ENCODE results near the gene NRG2.

NRG2 gene

DNA sequence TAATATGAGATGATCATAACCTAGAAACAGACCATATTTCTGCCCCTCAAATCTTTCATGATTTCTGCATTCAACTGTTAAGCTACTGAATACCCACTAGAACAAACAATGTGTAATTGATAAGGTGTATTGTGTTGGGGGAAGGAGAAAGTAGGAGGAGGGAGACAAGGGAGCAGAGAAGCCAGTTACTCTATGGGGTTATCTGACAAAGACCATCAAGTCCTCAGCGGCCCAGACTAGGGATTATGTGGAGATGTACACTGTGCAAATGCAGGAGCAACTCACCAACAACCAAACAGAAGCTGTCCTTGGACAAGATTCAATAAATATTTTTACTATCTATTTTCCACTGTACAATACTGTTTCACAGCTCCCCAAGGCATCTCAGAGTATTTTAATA, 2.7 kb downstream of the NRG2 start:
- no peak for DNase-seq (ENCODE audit: low read depth)

DNA sequence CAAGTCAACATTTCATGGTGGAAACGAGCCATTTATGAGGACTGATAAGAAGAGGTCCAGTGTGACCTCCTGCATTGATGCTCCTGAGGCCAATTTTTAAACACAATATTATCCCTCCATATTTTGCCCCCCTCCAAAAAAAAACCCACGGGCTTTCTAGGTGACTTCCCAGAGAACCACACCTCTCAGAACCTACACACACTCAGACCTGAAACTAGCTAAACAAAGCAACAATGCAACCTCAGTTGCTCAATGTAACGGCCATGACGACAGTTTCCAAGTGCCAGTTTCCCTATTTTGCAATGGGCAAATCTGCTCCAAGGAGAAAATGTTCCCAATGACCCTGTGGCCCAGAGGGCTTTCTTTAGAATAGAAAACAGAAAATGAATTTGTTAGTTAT, 3.5 kb downstream of the NRG2 start:
- no peak for DNase-seq (ENCODE audit: low read depth)

DNA sequence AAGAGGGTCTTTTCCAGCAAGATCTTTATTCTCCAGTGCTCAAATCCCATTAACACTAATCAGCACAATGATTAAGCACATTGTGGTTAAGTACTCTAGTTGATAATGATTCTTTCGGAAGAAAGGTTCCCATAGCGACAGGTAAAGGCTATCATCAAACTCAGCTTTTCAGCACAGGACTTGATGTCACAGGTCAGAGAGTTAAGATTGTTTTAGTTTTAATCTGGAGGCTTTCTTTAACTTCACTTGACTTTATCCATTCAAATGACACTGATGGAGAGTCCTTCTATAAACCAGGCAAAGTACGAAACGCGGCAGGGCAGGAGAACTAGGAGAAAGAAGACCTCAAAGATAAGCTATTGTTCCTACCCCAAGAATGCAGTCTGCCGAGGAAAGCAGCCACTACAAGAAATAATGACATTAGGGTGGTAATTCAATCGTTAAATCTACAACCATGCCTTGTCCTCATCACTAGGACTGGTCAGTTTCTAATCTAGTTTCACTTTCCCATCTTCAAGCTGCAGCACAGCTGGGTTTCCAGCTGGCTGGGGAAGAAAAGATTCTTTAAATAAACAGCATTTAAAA, 4.6 kb downstream of the NRG2 start:
- DNase-seq (ENCODE audit: low read depth): no peak

DNA sequence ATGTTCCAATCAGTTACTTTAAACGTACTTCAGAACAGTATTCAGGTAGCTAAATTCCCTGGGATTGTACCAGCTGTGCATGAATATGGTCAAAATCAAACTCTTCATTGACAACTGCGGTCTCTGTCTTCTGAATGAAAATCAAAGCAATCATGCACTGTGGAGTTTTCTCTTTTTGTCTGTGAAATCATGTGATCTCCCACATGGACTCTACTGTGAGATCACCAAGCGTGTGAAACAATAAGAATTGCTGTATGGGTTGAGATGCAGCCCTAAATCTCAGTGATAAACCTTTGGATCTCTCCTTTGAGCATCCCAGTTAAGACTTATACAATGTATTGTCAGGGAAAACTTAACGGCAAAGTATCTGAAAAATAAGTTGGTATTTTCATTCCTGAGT, 6.1 kb downstream of the NRG2 start:
- no peak for DNase-seq (ENCODE audit: low read depth)

DNA sequence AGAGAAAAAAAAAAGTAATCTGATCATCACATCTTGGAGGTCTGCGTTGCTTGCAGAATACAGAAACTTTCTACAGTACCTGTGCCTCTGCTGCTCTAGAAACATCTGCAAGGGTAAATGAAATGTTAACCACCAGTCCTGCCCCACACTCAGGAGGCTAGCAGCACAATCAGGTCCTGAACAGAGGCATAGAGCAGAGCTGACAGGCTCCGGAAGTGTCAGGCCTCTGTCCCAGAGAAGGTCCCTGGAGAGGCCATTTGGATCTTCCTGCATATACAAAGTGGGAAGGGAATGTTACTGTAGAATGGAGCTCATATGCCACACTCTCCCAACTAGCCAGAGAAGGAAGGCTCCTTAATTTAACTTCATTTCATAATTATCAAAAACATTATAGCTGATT, 7.2 kb downstream of the NRG2 start:
- DNase-seq (ENCODE audit: low read depth): no peak

DNA sequence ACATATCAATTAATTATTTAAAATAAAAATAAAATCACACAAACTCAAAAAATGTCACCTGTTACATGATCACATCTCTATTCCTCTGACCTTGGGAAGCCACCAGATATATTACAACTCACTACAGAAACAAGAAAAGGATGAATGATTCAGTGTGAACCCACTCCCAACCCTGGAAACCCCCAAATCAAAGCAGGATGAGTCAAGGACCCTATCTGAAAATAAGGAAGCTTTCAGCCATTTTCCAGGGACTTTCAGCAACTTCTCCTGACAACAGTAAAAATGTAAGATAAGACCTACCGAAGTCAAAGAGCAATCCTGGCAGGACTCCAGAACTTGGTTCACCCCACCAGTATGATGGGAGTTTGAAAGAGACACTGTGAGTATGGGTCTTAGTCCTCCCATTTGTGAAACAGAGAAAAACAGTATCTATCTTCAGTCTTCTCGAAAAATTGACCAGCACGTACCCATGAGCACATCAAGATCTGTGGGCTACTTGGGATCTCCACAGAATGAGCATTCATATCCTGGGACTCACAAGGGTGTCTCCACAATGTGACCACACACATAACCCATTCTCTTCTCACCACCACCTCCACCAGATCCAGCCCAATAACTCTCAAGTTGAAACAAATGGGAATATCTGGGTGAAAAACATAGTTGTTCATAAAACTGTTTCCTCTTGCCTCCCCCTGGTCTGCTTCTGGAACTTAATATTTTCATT, 9.9 kb downstream of the NRG2 start:
- no peak for DNase-seq (ENCODE audit: low read depth)

DNA sequence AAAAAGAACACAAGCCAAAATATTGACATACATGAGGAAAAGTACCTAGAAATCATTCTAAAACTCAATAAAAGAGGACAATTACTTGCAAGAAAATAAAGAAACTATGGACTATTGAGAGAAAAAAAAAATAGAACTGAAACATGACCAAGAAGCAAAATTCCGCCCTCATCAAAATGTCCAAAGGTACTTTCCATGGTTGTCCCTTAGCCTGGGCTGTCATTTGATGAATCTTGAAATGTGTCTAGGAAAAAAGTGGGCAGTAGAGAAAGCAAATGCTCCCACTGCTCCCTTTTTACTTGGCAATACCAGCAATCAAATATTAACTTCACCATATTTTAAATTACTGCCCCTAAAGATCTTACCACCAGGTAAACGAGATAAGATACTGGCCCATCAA, 10.8 kb downstream of the NRG2 start:
- DNase-seq (ENCODE audit: low read depth): no peak

DNA sequence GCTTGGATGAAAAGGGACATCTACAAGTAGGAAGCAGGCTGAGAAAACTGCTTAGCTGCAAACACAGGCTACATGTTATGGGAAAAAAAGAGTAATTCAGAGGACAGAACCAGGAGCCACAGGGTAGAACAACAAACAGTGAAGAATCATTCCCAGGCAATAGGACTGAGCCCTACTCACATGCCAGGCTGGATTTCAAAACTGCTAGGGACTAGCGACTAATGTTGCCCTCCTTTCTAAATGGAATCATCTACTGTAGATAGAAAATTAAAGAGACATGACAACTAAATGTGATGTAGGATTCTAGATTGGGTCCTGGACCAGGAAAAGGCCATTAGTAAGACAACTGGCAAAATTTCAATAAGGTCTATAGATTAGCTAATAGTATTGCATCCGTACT, 15.3 kb downstream of the NRG2 start:
- no peak for DNase-seq (ENCODE audit: low read depth)

DNA sequence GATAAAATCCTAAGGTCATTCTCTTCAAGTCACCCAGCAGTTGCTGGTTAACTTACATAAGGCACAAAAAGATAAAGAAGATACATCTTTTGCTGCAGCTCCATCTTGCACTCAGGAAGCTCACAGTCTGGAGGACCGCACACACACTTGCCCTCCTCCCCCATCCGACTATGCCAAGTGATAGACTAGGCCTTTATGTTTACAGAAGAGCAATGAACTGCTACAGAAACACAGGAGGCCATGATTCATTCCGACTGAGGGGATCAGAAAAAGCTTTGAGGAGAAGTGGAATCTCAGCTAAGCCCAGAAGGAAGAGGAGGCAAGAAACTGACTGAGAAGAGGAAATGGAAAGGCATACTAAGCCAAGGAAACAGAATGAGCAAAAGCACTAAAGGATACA, 17.4 kb downstream of the NRG2 start:
- DNase-seq (ENCODE audit: low read depth): no peak

DNA sequence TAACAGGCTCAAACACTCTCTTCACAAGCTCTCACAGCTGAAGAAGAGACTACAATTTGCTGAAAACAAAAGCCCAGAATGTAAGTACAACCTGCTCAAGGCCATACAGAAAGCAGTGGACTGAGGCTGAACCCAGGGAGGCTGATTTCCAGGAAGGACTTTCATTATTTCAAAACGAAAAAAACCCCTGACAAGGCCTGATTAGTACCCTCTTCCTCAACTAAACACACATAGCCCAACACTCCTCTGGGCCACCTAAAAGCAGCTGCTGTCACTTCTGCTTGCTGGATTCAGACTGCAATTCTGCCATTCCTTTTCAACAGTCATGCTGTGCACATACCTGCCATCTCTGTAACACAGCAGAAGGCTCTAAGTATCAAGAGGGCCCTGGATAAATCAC, 18.2 kb downstream of the NRG2 start:
- DNase-seq (ENCODE audit: low read depth): no peak

DNA sequence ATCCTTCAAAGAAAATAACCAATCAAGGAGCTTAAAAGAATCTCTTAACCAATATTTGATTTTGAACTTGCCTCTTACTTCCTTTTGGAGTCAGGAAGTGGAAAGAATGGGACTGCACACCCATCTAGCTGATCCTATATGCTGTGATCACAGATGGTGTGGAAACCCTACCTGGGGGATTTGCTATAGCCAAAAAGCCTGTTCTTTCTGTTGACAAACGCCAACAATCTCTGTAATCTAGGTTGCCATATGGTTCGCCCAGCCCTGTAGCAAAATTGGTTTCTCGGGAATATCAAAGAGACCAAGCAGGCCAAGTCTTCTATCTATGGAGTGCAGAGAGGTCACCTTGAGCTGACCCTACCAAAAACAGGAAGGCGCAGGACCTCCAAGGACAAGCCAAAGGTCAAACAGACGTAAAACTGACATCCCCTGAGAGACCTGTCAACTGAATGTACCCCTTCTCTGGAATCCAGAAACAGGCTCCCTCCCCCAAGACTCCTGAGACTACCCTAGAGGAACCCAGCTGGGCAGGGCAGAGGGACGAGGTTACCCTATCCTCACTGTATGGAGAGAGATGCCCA, 19.4 kb downstream of the NRG2 start:
- DNase-seq (ENCODE audit: low read depth): no peak

DNA sequence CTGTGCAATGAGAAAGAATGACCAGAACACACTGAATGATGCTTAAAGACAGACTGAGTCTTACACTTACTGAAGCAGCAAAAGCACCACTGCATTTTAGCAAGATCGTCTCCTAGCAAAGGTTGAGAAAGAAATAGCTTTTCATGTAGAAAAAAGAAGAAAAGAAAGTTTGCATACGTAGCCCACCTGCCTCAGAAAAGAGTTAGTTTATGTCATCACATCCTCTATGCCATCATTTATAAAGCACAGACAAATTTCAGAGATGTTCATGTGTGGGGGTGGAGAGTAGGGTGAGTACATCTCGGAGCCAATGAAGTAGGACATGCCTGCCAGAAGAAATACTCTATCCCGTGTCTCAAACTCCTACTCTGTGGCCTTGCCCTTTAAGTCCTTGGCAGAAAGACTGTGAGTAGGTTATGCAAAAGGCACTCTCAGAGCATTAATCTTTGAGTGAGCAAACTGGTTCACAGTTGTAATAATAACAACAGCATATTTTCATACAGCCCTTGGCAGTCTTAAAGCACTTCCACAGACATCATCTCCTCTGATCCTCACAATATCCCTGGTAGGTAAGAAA, 22.4 kb downstream of the NRG2 start:
- DNase-seq (ENCODE audit: low read depth): no peak

DNA sequence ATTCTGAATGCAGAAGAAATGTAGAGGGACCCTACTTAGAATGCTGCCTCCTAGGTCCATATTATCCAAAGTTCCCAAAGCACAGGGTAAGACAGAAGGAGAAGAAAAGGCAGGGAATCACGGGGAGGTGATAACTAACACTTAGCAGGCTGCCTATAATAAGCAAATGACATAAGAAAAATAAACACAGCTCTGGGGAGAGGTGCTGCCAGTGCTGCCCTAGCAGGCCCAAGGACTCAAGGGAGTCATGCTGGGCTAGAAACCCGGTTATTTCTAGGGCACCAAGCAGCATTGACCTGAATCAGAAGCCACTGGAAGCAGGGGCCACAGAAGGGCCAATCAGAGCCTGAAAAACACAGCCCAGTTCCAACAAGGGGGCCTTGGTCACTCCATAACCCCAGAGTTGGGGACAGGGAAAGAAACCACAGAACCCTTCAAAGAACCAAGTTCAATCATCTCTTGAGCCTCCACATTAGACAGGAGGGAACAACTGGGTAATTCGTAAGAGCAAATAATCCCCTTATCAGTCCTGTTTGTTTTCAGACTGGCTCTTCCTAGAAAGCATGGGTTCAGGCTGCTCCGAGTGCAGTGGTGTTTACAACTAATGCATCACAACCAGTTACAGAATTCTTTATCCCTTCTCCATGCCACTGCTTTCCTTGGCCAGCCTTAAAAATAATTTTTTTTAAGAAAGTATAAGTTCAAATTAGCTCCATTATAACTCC, 24.0 kb downstream of the NRG2 start:
- no peak for DNase-seq (ENCODE audit: low read depth)

DNA sequence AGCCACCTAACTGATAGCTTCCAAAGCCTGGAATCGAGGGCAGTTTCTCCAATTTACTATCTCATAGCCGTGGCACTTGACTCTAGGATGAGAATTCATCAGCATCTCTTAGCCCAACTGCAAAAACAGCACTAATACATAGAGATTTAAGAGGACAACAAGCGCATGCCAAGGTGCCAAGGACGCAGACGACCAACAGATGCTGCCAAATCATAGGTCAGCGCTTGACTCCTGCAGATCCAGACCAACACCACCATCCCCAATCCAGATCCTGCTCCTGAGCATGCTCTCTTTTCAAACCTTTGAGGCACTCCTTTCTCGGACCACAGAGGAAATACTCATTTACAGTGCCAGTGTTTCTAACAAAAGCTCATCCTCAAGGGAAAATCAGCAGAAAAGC, 24.6 kb downstream of the NRG2 start:
- no peak for DNase-seq (ENCODE audit: low read depth)

DNA sequence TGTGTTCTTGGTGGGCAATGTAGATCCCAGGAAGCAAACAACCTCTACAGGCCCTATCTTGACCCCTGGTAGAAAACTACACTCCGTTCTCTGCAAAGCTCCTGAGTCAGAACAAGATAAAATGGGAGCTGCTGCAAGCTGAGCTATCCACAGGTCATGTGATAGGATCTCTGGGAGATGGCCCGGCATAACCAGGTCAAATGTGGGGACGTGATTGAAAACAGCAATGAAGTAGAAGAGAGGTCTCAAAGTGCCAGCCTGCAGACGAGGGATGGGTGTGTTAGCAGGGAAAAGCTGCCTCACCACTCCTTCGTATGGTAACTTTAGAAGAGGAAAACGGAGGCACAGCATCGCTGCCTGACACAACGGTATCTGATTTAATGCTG, 25.0 kb downstream of the NRG2 start:
- no peak for DNase-seq (ENCODE audit: low read depth)

DNA sequence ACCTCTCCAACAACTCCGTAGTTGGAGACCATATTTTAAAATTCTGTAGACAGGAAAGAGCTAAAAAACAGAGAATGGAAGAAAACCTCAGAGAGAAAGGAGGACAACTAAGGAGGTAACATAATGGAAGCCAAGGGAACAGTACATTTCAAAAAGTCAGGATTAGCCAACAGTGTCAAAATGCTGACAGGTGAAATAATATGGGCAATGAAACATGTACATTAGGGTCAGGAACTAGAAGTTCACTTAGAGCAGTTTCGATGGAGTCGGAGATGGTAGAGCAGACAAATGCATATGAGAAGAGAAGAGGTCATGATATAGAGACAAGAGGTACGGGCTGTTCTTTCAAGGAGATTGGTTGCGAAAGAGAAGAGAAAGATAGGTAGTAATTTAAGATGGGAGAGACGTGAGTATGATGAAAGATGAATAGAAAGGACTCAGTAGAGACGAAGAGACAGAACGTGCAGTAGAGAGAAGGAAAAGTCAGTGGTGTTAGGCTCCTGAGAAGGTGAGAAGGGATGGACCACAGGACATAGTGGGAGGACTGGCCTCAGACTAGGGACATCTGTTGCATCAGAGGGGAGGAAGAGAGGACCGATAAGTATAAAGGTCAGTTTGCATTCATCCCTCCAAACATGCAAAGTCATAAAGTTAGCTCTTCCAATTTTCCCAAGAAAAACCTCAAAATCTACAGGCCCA, 25.6 kb downstream of the NRG2 start:
- DNase-seq (ENCODE audit: low read depth): no peak

DNA sequence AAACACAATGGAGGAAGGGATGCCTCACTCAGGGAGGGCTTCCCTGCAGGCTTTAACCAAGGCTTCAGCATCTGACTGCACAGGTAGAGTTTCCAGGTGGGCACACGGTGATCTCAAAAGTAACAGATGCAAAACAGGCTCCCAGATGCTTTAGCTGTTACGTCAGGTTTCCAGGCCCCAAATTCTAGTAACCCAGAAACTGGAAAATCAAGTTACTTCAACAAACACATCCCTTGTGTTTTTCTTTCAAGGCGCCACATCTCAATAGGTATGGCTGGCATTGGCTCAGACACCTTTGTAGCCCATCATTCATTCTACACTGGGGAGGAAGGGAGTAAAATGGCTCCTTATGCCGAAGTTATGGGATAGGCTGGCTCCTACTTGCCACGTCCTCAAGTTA, 27.4 kb downstream of the NRG2 start:
- DNase-seq (ENCODE audit: low read depth): no peak

DNA sequence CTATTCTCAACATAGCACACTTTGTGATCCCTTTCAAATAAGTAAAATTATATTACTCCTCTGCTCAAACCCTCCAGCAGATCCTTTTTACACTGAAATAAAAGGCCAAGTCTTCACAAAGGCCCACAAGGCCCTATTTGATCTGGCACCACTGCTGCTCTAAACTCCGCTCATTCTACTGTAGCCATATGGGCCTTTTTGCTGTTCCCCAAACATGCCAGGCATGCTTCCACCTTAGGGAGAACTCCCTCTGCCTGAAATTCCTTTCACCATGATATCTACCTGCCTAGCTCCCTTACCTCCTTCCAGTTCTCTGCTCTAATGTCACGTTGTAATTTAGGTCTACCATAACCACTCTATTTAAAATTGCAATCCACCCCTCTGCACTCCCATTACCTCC, 28.3 kb downstream of the NRG2 start:
- no peak for DNase-seq (ENCODE audit: low read depth)

DNA sequence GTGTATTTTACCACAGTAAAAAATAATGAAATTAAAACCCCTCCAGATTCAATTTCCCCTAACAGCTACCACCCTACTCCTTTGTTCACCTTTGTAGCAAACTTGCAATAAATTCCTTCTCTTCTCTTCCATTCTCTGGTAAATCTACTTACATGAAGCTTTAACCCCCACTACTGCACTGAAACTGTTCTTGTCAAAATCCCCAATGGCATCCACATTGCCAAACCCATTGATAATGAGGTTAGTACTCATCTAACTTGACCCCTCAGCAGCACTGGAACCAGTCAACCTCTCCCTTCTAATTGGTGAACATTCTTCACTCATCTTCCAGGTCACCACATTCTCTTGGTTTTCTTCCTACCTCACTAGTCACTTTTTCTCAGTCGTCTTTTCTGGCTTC, 29.6 kb downstream of the NRG2 start:
- no peak for DNase-seq (ENCODE audit: low read depth)

DNA sequence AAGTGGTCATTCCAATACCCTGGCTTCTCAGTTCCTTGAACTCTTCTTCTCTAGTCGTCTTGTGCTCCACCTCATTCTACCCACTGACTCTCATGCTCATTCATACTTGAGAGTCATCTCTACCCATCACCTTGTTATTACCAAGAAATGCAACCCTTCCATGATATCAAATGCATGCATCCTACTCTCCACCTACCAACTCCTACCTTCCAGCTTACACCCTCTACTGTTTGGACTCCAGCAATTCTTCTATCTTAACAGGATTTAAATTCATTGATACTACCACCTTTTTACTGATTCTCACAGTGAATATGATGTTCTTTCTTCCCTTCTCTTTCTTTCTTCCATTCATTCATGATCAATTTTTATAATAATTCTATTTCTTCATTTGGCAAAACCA, 30.7 kb downstream of the NRG2 start:
- DNase-seq (ENCODE audit: low read depth): no peak

DNA sequence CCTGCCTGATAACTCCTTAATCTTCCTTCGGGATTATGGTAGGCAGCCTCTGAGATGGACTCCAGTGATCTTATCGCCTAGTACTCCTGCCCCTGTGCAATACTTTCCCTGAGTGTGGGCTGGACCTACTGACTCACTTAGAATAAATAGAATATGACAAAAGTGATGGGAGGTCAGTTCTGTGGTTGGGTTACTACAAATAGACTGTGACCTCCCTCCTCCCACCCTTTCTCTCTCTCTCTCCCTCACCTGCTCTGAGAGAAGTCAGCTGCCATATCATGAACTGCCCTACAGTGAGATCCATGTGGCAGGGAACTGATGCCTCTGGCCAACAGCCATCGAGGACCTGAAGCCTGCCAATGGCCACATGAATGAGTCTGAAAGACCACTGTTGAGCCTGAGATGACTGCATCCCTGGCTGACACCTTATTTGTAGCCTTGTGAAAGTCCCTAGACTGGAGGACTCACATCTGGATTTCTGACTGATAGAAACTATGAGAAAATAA, 31.7 kb downstream of the NRG2 start:
- DNase-seq (ENCODE audit: low read depth): no peak

DNA sequence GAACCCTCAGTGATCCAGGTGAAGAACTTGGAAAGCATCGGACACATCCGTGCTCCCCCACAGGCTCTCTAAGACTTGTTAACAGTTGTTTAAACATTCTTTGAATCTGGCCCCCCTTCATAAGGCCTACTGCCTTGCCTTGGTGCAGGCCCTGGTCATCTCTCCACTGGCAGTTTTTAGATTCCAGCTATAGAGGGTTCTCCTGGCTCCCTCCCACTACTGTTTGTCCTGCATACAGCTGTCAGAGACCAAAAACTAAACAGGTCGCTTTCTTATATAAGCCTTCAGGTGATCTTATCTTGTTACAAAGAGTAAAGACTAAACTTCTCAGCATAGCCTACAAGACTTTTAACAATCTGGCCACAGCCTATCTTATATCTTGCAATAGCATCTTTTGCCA, 32.3 kb downstream of the NRG2 start:
- no peak for DNase-seq (ENCODE audit: low read depth)

Measured in fibroblast of the conjunctiva (primary cell).